Measurements from ENCODE around the gene PTEN.
"Not testable (repeated sequence)": the region's sequence is repeated elsewhere in the genome, so short reads cannot be mapped to it uniquely, and the experiment has no call there.

Gene PTEN

DNA sequence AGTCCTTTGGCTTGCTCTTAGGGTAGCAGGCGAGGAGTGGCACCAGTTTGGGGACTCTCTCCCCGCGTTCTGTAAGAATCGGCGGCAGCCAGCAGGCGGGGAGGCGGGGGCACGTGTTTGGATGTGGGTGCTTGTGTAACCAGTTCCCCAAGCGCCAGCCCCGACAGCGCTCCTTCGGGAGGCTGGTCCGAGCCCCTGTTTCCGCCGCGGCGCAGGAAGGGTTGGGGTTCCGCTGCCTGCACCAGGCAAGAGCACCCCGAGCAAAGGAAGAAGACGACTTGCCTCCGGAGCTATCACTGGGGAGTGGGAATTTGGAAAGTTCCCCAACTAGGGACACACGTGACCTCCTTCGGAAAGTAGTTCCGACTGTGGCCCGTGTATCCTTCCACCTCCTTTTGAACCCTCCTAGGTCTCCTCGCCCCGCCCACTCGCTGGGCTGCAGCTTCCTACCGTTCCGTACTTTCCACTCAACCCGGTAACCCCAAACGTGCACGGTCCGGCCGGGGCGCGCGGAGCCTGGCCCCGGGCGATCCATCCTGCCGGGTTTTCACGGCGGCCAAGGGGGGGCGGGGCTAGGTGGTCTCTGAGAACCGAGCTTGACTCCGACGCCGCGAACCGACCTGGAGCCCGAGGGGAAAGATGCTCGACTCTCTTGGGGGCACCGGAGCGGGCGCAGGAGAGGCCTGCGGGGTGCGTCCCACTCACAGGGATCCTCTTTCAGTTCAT lies 1.3 kb upstream of the PTEN start:
- peaks cover 8% of the 10 kb centered on the region for H4K20me1 ChIP-seq (ENCODE audit: insufficient read depth, low read length, poor library complexity, severe bottlenecking)
- no peak overlapping the region for H2AFZ ChIP-seq (ENCODE audit: low read length)
- H3K27me3 ChIP-seq (ENCODE audit: insufficient read depth, low read length, poor library complexity, severe bottlenecking): peaks cover 14% of the 10 kb centered on the region
- H3K4me2 ChIP-seq (ENCODE audit: low read depth, low read length, poor library complexity, severe bottlenecking): peak overlapping the region; percentile 92
- H3K9me2 ChIP-seq (replicated peaks; ENCODE audit: low read depth, low read length): no peaks in the 10 kb centered on the region
- no peaks in the 10 kb centered on the region for H3K36me3 ChIP-seq (ENCODE audit: insufficient read depth, low read length)
- no peak for TF ChIP-seq EZH2phosphoT487 (IDR thresholded peaks at IDR 0.05; ENCODE audit: borderline replicate concordance)
- TF ChIP-seq, protein P1, sequence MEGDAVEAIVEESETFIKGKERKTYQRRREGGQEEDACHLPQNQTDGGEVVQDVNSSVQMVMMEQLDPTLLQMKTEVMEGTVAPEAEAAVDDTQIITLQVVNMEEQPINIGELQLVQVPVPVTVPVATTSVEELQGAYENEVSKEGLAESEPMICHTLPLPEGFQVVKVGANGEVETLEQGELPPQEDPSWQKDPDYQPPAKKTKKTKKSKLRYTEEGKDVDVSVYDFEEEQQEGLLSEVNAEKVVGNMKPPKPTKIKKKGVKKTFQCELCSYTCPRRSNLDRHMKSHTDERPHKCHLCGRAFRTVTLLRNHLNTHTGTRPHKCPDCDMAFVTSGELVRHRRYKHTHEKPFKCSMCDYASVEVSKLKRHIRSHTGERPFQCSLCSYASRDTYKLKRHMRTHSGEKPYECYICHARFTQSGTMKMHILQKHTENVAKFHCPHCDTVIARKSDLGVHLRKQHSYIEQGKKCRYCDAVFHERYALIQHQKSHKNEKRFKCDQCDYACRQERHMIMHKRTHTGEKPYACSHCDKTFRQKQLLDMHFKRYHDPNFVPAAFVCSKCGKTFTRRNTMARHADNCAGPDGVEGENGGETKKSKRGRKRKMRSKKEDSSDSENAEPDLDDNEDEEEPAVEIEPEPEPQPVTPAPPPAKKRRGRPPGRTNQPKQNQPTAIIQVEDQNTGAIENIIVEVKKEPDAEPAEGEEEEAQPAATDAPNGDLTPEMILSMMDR (conservative IDR thresholded peaks at IDR 0.05; ENCODE audit: low read length): no peak
- peak overlapping the region; percentile 100 for H3K9ac ChIP-seq (ENCODE audit: low read depth, low read length, poor library complexity, severe bottlenecking)
- peaks cover 76% of the 10 kb centered on the region for H3K79me2 ChIP-seq (ENCODE audit: insufficient read depth, low read length)
- peaks cover 18% of the 10 kb centered on the region for H3K4me1 ChIP-seq (ENCODE audit: insufficient read depth, low read length, poor library complexity, severe bottlenecking)
- peaks cover 10% of the 10 kb centered on the region for H3K9me3 ChIP-seq (ENCODE audit: insufficient read depth, low read depth, low read length)
- H3F3A ChIP-seq (ENCODE audit: low read depth): no peaks in the 10 kb centered on the region
- peak overlapping the region; percentile 93 for H3K4me3 ChIP-seq (ENCODE audit: low read length, poor library complexity, severe bottlenecking)

DNA sequence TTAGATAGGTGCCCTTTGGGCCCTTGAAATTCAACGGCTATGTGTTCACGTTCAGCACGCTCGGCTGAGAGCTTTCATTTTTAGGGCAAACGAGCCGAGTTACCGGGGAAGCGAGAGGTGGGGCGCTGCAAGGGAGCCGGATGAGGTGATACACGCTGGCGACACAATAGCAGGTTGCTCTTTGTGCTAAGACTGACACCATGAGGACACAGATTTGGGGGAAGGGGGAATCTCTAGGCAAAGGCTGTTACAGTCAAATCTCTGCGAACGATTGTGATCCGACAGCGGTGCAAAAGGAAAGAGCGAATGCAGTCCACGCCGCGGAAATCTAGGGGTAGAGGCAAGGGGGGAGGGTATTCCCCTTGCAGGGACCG lies 759 bp upstream of the PTEN start:
- Histone ChIP-seq H2AFZ (ENCODE audit: low read length) (no peak overlapping the region), H3K9ac (ENCODE audit: low read depth, low read length, poor library complexity, severe bottlenecking) (peak overlapping the region; percentile 100), H3K27me3 (ENCODE audit: insufficient read depth, low read length, poor library complexity, severe bottlenecking) (peaks cover 14% of the 10 kb centered on the region), H3K36me3 (ENCODE audit: insufficient read depth, low read length) (no peaks in the 10 kb centered on the region), H3K79me2 (ENCODE audit: insufficient read depth, low read length) (peaks cover 77% of the 10 kb centered on the region), H3K4me3 (ENCODE audit: low read length, poor library complexity, severe bottlenecking) (peak overlapping the region; percentile 93), H3K9me3 (ENCODE audit: insufficient read depth, low read depth, low read length) (peaks cover 5% of the 10 kb centered on the region; the same call in 1 of the 2 replicates), H4K20me1 (ENCODE audit: insufficient read depth, low read length, poor library complexity, severe bottlenecking) (peaks cover 10% of the 10 kb centered on the region), H3K9me2 (replicated peaks; ENCODE audit: low read depth, low read length) (no peaks in the 10 kb centered on the region), H3K4me1 (ENCODE audit: insufficient read depth, low read length, poor library complexity, severe bottlenecking) (peaks cover 18% of the 10 kb centered on the region), H3K4me2 (ENCODE audit: low read depth, low read length, poor library complexity, severe bottlenecking) (peak overlapping the region; percentile 67), H3F3A (ENCODE audit: low read depth) (no peaks in the 10 kb centered on the region)
- TF ChIP-seq EZH2phosphoT487 (IDR thresholded peaks at IDR 0.05; ENCODE audit: borderline replicate concordance): no peak
- TF ChIP-seq, protein P1 (conservative IDR thresholded peaks at IDR 0.05; ENCODE audit: low read length): no peak

DNA sequence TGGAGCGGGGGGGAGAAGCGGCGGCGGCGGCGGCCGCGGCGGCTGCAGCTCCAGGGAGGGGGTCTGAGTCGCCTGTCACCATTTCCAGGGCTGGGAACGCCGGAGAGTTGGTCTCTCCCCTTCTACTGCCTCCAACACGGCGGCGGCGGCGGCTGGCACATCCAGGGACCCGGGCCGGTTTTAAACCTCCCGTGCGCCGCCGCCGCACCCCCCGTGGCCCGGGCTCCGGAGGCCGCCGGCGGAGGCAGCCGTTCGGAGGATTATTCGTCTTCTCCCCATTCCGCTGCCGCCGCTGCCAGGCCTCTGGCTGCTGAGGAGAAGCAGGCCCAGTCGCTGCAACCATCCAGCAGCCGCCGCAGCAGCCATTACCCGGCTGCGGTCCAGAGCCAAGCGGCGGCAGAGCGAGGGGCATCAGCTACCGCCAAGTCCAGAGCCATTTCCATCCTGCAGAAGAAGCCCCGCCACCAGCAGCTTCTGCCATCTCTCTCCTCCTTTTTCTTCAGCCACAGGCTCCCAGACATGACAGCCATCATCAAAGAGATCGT lies 598 bp downstream of the PTEN start:
- H3K4me1 ChIP-seq (ENCODE audit: insufficient read depth, low read length, poor library complexity, severe bottlenecking): peaks cover 30% of the 10 kb centered on the region
- H3K9me2 ChIP-seq (replicated peaks; ENCODE audit: low read depth, low read length); H2AFZ ChIP-seq (ENCODE audit: low read length); H3K36me3 ChIP-seq (ENCODE audit: insufficient read depth, low read length); H3F3A ChIP-seq (ENCODE audit: low read depth); H3K9me3 ChIP-seq (ENCODE audit: insufficient read depth, low read depth, low read length): not testable (repeated sequence)
- peak overlapping the region; percentile 96 for H3K9ac ChIP-seq (ENCODE audit: low read depth, low read length, poor library complexity, severe bottlenecking)
- H3K27me3 ChIP-seq (ENCODE audit: insufficient read depth, low read length, poor library complexity, severe bottlenecking): peaks cover 14% of the 10 kb centered on the region
- H3K4me2 ChIP-seq (ENCODE audit: low read depth, low read length, poor library complexity, severe bottlenecking): peak overlapping the region; percentile 85
- peak overlapping the region; percentile 74 for H3K4me3 ChIP-seq (ENCODE audit: low read length, poor library complexity, severe bottlenecking)
- H4K20me1 ChIP-seq (ENCODE audit: insufficient read depth, low read length, poor library complexity, severe bottlenecking): peaks cover 21% of the 10 kb centered on the region
- H3K79me2 ChIP-seq (ENCODE audit: insufficient read depth, low read length): peaks cover 87% of the 10 kb centered on the region
